Adrenal gland (tissue), 12 donors: ENCODE data around the gene COL8A2. TPM values are rescaled to one million over a fixed set of nuclear protein-coding genes. Genes with fewer than 3 reads are reported as not detected.

Experiments used
- DNase-seq, 7 donors: peaks; one replicate each; pipeline ENCODE4 v3.0.0-alpha.2; 2019 to 2020
- H3K27ac ChIP-seq, 5 donors: fragments of 200-600 bp; sonication (generic) in 4 of 5; 1 replicate in 3 of 5; 2 replicates in 2 of 5; pipeline versions ENCODE4 v1.5.1 to v1.8.0; 2016 to 2020; ENCODE audit warnings: mild to moderate bottlenecking in 1 of 5
- H3K27me3 ChIP-seq: fragments of 200-600 bp; 2 replicates; pipeline ENCODE4 v1.8.0; 2021
- H3K36me3 ChIP-seq, 2 donors: fragments of 200-600 bp; replicated peaks in 1 of 2; 1 replicate in 1 of 2; 2 replicates in 1 of 2; pipeline versions ENCODE4 v1.5.1 to v1.8.0; 2018 to 2022
- H3K4me1 ChIP-seq, 2 donors: fragments of 200-600 bp; replicated peaks in 1 of 2; 1 replicate in 1 of 2; 2 replicates in 1 of 2; pipeline versions ENCODE4 v1.5.1 to v1.8.0; 2018 to 2021
- H3K4me3 ChIP-seq, 4 donors: fragments of 200-600 bp; sonication (generic) in 3 of 4; one replicate each; pipeline ENCODE4 v1.5.1; 2016 to 2018
- H3K9me3 ChIP-seq, 3 donors: fragments of 200-600 bp; sonication (generic) in 1 of 3; replicated peaks in 1 of 3; 1 replicate in 2 of 3; 2 replicates in 1 of 3; pipeline versions ENCODE4 v1.5.1 to v1.8.0; 2016 to 2021
- POLR2A ChIP-seq, 2 donors: fragments of 450-650 bp; IDR thresholded peaks; one replicate each; pipeline ENCODE4 v1.6.1; 2017; ENCODE audit warnings: antibody characterized with exemption in 2 of 2, mild to moderate bottlenecking in 2 of 2, moderate library complexity in 1 of 2
- WGBS, 4 donors: extraction: QIAGEN DNeasy Blood & Tissue Kit in 2 of 4; methylation state at CpG; one replicate each; pipeline versions ENCODE4 v1.1.5 to v1.1.7; 2013 to 2017; 5-methylcytosine and 5-hydroxymethylcytosine counted together
- intact Hi-C, 2 donors: fragments of 100-400 bp; cut with DNase I; formaldehyde crosslinking; loops; one replicate each; pipeline versions ENCODE4 v1.14.1 to v1.15.0; 2022 to 2023
- polyA plus RNA-seq, 3 donors: library from polyadenylated mRNA; stranded (reverse); fragments of 200-250 nt in 2 of 3; fragments of 350-450 nt in 1 of 3; fragmentation: Illumina TruSeq in 1 of 3; extraction: RNeasy Lipid Tissue Mini Kit (QIAGEN cat#74804) in 1 of 3; gene quantifications; one replicate each; pipeline ENCODE4 v1.2.3, GENCODE V29; 2013 to 2014
- total RNA-seq, 9 donors: library from RNA; depleted of rRNA in 4 of 9; stranded (reverse); fragments of >200 nt in 4 of 9; fragments of 120-200 nt in 1 of 9; fragmentation: NEBNext Ultra II Directional in 1 of 9; extraction: Animal tissue kit (Norgen Biotek cat#: 25700) in 1 of 9; gene quantifications; one replicate each; pipeline versions ENCODE4 v1.1.0 to v1.2.4, GENCODE V29; 2013 to 2023
- TF ChIP-seq, protein P1 (sequence below), 6 experiments: fragments of 450-650 bp in 4 of 6; fragments of 200-600 bp in 2 of 6; sonication (generic) in 1 of 6; IDR thresholded peaks; 1 replicate in 5 of 6; 2 replicates in 1 of 6; pipeline versions ENCODE4 v1.5.1 to v1.8.0; 2016 to 2021; ENCODE audit warnings: antibody characterized with exemption in 6 of 6, mild to moderate bottlenecking in 2 of 6, moderate library complexity in 1 of 6
- donor health status: healthy with polysubstance abuse.
- donor health status: Bipolar disorder and iron deficiency.
- donor health status: DM: yes; HTN: yes; CAD: no.
- donor health status: DM: no; HTN: no; CAD: no.
- donor health status: DM: no; HTN: no; CAD: no.
- donor health status: DM: yes; HTN: yes; CAD: no.

Gene COL8A2
- total and polyA plus RNA-seq, 12 donors: 0.66 to 6.6 (median 1.9) TPM

DNA sequence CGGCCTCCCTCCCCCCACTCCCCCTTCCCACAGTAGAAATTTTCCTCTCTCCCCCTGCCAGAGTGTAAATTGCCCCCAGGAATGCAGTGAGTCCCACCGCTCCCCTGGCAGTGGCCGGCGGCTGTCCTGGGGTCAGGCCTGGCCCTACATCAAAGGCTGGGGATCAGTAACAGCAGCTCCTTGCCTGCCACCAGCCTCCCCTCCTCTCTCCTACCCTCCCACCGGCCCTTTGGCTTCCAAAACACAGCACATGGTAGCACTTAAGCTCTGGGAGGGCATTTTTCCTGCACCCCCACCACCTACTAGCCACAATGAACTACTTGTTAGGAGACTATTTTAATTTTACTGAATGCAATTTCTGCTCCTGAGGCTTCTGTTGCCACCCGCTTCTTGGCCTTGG is 9.0 kb upstream of the COL8A2 start:
- no peaks in the 10 kb centered on the region for H3K9me3 ChIP-seq
- intact Hi-C loops: loop anchor here (5.0 kb wide), 1 partner anchor 37 kb away; no protein-coding TSS in a partner anchor
- peaks cover 0 to 24% of the 10 kb centered on the region in 2 donors for H3K36me3 ChIP-seq
- H3K27me3 ChIP-seq: no peaks in the 10 kb centered on the region
- no peak overlapping the region for H3K4me3 ChIP-seq
- H3K27ac ChIP-seq: peak overlapping the region in 3 of 5 donors; percentile 46 to 89 (median 85)
- DNase-seq: no peak
- no peak for TF ChIP-seq POLR2A (IDR thresholded peaks at IDR 0.05)
- TF ChIP-seq, protein P1, sequence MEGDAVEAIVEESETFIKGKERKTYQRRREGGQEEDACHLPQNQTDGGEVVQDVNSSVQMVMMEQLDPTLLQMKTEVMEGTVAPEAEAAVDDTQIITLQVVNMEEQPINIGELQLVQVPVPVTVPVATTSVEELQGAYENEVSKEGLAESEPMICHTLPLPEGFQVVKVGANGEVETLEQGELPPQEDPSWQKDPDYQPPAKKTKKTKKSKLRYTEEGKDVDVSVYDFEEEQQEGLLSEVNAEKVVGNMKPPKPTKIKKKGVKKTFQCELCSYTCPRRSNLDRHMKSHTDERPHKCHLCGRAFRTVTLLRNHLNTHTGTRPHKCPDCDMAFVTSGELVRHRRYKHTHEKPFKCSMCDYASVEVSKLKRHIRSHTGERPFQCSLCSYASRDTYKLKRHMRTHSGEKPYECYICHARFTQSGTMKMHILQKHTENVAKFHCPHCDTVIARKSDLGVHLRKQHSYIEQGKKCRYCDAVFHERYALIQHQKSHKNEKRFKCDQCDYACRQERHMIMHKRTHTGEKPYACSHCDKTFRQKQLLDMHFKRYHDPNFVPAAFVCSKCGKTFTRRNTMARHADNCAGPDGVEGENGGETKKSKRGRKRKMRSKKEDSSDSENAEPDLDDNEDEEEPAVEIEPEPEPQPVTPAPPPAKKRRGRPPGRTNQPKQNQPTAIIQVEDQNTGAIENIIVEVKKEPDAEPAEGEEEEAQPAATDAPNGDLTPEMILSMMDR (IDR thresholded peaks at IDR 0.05): no peak
- WGBS, 4 donors: 57 to 74% (median 66%) methylated on average over 6 of the region's 6 CpGs
- H3K4me1 ChIP-seq: peaks cover 7 to 40% of the 10 kb centered on the region in 2 donors

DNA sequence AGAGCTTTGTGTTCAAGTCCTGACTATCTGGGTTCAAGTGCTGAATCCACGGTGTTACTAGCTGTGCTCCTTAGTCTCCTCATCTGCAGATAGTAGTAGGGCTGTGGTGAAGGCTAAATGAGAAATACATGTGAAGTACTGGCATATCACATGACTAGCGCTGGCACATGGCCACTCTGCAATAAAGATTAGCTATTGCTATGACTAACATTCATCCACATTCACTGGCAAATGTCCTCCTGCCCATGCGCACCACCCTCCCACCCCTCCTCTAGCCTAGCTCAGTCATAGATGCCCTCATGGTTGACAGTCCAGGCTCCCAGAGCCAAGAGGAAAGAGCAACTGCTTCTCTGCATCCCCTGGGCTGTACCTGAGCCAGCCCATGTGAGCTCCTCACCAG is 8.5 kb upstream of the COL8A2 start:
- peaks cover 7 to 39% of the 10 kb centered on the region in 2 donors for H3K4me1 ChIP-seq

GRCh38 chr1:36132029-36132428 is 7.0 kb upstream of the COL8A2 start:
- H3K27me3 ChIP-seq: no peaks in the 10 kb centered on the region
- TF ChIP-seq, protein P1 (IDR thresholded peaks at IDR 0.05): no peak
- TF ChIP-seq POLR2A (IDR thresholded peaks at IDR 0.05): no peak
- WGBS, 4 donors: 76 to 88% (median 81%) methylated on average over 3 of the region's 3 CpGs
- peaks cover 7 to 35% of the 10 kb centered on the region in 2 donors for H3K4me1 ChIP-seq
- H3K9me3 ChIP-seq: no peaks in the 10 kb centered on the region
- H3K4me3 ChIP-seq: no peak overlapping the region
- intact Hi-C loops: loop anchor here (5.0 kb wide), 1 partner anchor 35 kb away; no protein-coding TSS in a partner anchor
- H3K27ac ChIP-seq: no peak overlapping the region
- peaks cover 0 to 6% of the 10 kb centered on the region in 2 donors for H3K36me3 ChIP-seq
- no peak for DNase-seq

More for the DNA sequence above, 8.5 kb upstream of the COL8A2 start:
- DNase-seq: peak; percentile 94 to 99 (median 98)
- Histone ChIP-seq H3K27me3 (no peaks in the 10 kb centered on the region), H3K9me3 (no peaks in the 10 kb centered on the region), H3K27ac (peak overlapping the region in 3 of 5 donors; percentile 46 to 89 (median 85)), H3K4me3 (no peak overlapping the region), H3K36me3 (peaks cover 0 to 21% of the 10 kb centered on the region in 2 donors)
- TF ChIP-seq, protein P1 (IDR thresholded peaks at IDR 0.05): no peak
- peak in 1 of 2 donors; percentile 73 for TF ChIP-seq POLR2A (IDR thresholded peaks at IDR 0.05)
- intact Hi-C loops: loop anchor here (5.0 kb wide), 1 partner anchor 36 kb away; no protein-coding TSS in a partner anchor
- 27 to 63% (median 37%) methylated on average over 3 of the region's 3 CpGs for WGBS, 4 donors

DNA sequence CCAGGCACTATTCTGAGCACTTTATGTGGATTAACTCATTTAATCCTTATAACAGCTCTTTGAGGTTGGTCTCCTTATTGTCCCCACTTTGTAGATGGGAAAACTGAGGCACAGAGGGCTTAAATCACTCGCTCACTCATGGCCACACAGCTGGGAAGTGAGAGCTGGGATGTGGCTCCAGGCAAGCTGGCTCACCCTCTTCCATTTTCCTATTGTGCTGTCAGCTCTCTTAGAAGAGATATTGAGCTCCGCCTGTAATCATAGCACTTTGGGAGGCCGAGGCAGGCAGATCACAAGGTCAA is 3.8 kb upstream of the COL8A2 start:
- no peaks in the 10 kb centered on the region for H3K9me3 ChIP-seq
- no peak overlapping the region for H3K4me3 ChIP-seq
- 82 to 90% (median 89%) methylated on average over 3 of the region's 3 CpGs for WGBS, 4 donors
- H3K27me3 ChIP-seq: peaks cover 3% of the 10 kb centered on the region
- no peak for DNase-seq
- H3K27ac ChIP-seq: no peak overlapping the region
- H3K36me3 ChIP-seq: no peaks in the 10 kb centered on the region
- intact Hi-C loops: no loop called here
- H3K4me1 ChIP-seq: peaks cover 3 to 16% of the 10 kb centered on the region in 2 donors
- TF ChIP-seq POLR2A (IDR thresholded peaks at IDR 0.05): no peak
- TF ChIP-seq, protein P1 (IDR thresholded peaks at IDR 0.05): no peak
